Mesothelial cell of epicardium (in vitro differentiated cells): ENCODE measurements around the gene OSTN. TPM values are rescaled to one million over a fixed set of nuclear protein-coding genes. Genes with fewer than 3 reads are reported as not detected.

ENCODE experiments used
- DNase-seq, 2 experiments: peaks; one replicate each; pipeline ENCODE4 v3.0.0; 2021; ENCODE audit warnings: low spot score in 2 of 2; ENCODE audit not compliant: unreplicated experiment in 2 of 2
- H3K27ac Mint-ChIP-seq: 2 replicates; pipeline ENCODE4 v1.8.0; 2021; ENCODE audit warnings: mixed read lengths
- H3K27me3 Mint-ChIP-seq: 2 replicates; pipeline ENCODE4 v1.8.0; 2021; ENCODE audit warnings: low read depth, mixed read lengths
- H3K36me3 Mint-ChIP-seq: 2 replicates; pipeline ENCODE4 v1.8.0; 2021; ENCODE audit warnings: mixed read lengths
- H3K4me1 Mint-ChIP-seq: 2 replicates; pipeline ENCODE4 v1.8.0; 2021; ENCODE audit warnings: mixed read lengths
- H3K4me3 Mint-ChIP-seq: 2 replicates; pipeline ENCODE4 v1.8.0; 2021; ENCODE audit warnings: mild to moderate bottlenecking, moderate library complexity, mixed read lengths
- H3K9me3 Mint-ChIP-seq: 2 replicates; pipeline ENCODE4 v1.8.0; 2021; ENCODE audit warnings: mixed read lengths
- total RNA-seq: library from RNA; stranded (reverse); gene quantifications from 3 replicates; pipeline ENCODE4 v1.2.1, GENCODE V29; 2021
- TF ChIP-seq, protein P1 (sequence below): fragments of 200-600 bp; sonication (generic); IDR thresholded peaks from one replicate; pipeline ENCODE4 v1.5.0; 2021; ENCODE audit warnings: antibody characterized with exemption; ENCODE audit not compliant: unreplicated experiment

The OSTN gene, protein sequence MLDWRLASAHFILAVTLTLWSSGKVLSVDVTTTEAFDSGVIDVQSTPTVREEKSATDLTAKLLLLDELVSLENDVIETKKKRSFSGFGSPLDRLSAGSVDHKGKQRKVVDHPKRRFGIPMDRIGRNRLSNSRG
- total RNA-seq, result 0.75 to 1.0 TPM (median 0.97 TPM) in 3 replicates

- H3K27me3 Mint-ChIP-seq, result peaks cover 25% of the 10 kb centered on the region
- no peak within 1 kb of the TSS for H3K4me3 Mint-ChIP-seq
- peaks cover 2% of the 10 kb centered on the region for H3K4me1 Mint-ChIP-seq
- H3K27ac Mint-ChIP-seq, result no peak within 1 kb of the TSS
- TF ChIP-seq, protein P1, sequence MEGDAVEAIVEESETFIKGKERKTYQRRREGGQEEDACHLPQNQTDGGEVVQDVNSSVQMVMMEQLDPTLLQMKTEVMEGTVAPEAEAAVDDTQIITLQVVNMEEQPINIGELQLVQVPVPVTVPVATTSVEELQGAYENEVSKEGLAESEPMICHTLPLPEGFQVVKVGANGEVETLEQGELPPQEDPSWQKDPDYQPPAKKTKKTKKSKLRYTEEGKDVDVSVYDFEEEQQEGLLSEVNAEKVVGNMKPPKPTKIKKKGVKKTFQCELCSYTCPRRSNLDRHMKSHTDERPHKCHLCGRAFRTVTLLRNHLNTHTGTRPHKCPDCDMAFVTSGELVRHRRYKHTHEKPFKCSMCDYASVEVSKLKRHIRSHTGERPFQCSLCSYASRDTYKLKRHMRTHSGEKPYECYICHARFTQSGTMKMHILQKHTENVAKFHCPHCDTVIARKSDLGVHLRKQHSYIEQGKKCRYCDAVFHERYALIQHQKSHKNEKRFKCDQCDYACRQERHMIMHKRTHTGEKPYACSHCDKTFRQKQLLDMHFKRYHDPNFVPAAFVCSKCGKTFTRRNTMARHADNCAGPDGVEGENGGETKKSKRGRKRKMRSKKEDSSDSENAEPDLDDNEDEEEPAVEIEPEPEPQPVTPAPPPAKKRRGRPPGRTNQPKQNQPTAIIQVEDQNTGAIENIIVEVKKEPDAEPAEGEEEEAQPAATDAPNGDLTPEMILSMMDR, result no peak
- DNase-seq, result no peak
- no peaks in the 10 kb centered on the region for H3K9me3 Mint-ChIP-seq
- no peaks in the 10 kb centered on the region for H3K36me3 Mint-ChIP-seq
Observed at GRCh38 chr3:191198932-191199331, at the start of gene OSTN. Gene OSTN, plus strand, starts transcription at chr3:191199241. Its CDS starts 13,292 bp downstream, at chr3:191212533.

DNA sequence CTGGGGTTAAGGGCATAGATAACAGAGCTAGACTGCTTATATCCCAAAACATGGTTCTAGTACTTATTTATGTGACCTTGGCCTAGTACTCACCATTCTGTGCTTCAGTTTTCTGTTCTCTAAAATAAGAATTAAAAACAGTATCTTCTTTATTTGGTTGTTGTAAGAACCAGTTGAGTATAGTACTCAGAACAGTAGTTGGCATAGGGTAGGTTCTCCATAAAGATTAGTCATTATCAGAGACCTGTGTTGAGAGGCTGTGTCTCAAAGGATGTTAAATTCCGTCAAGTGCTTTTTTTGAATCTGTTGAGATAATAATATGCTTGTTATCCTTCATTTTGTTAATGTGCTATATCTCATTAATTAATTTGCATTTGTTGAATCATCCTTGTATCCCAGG is 47.4 kb upstream of the OSTN start:
- no peaks in the 10 kb centered on the region for H3K27me3 Mint-ChIP-seq
- no peak for DNase-seq
- H3K4me3 Mint-ChIP-seq, result no peak overlapping the region
- H3K36me3 Mint-ChIP-seq, result peaks cover 7% of the 10 kb centered on the region
- H3K9me3 Mint-ChIP-seq, result peaks cover 48% of the 10 kb centered on the region
- TF ChIP-seq, protein P1, result no peak
- H3K4me1 Mint-ChIP-seq, result peaks cover 2% of the 10 kb centered on the region
- no peak overlapping the region for H3K27ac Mint-ChIP-seq

GRCh38 chr3:191154827-191155226 is 44.2 kb upstream of the OSTN start:
- Mint-ChIP-seq H3K4me1 (no peaks in the 10 kb centered on the region), H3K27me3 (no peaks in the 10 kb centered on the region), H3K9me3 (peaks cover 33% of the 10 kb centered on the region), H3K36me3 (peaks cover 7% of the 10 kb centered on the region), H3K27ac (no peak overlapping the region), H3K4me3 (no peak overlapping the region)
- TF ChIP-seq, protein P1, result no peak
- no peak for DNase-seq

- no peaks in the 10 kb centered on the region for H3K27me3 Mint-ChIP-seq
- no peak overlapping the region for H3K4me3 Mint-ChIP-seq
- peaks cover 8% of the 10 kb centered on the region for H3K36me3 Mint-ChIP-seq
- TF ChIP-seq, protein P1, result no peak
- DNase-seq, result no peak
- H3K27ac Mint-ChIP-seq, result no peak overlapping the region
- H3K4me1 Mint-ChIP-seq, result no peaks in the 10 kb centered on the region
- peaks cover 44% of the 10 kb centered on the region for H3K9me3 Mint-ChIP-seq
Observed at GRCh38 chr3:191158247-191158646, 40.8 kb upstream of the OSTN start.

DNA sequence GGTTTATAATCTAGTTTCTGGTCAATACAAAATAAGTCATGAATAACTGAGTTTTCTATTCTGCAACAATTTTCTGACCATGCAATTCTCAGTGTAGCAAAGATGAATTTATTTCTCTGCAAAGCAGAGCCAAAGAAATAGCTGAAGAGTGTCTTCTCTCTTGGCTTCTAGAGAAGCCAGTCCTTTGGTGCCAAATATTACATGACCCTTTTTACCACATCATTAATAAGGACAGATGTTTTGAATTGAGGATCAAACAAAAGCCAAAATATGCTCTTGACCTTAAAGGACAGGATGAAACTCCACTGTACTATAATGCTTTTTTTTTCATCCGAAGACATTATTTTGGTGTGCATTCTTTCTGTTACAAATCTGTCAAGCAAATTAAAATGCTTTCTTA is 40.2 kb upstream of the OSTN start:
- Mint-ChIP-seq H3K9me3 (peaks cover 39% of the 10 kb centered on the region), H3K36me3 (peaks cover 8% of the 10 kb centered on the region), H3K4me3 (no peak overlapping the region), H3K27me3 (no peaks in the 10 kb centered on the region), H3K4me1 (no peaks in the 10 kb centered on the region), H3K27ac (no peak overlapping the region)
- TF ChIP-seq, protein P1, result no peak
- no peak for DNase-seq

DNA sequence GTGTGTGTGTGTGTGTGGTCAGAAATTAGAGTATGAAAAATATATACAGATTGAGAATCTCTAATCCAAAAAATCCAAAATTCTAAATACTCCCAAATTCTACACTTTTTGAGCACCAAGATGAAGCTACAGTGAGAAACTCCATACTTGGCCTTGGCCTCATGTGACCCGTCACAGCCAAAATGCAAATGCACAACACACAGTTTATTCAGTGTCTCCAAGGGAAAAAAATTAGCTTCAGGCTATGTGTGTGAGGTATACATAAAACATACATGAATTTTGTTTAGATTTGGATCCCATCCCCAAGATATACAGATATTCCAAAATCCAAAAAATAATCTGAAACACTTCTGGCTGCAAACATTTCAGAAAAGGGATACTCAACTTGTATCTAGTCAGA is 33.2 kb upstream of the OSTN start:
- H3K4me1 Mint-ChIP-seq, result no peaks in the 10 kb centered on the region
- H3K36me3 Mint-ChIP-seq, result peaks cover 2% of the 10 kb centered on the region
- no peak overlapping the region for H3K4me3 Mint-ChIP-seq
- TF ChIP-seq, protein P1, result no peak
- H3K27me3 Mint-ChIP-seq, result no peaks in the 10 kb centered on the region
- no peak for DNase-seq
- H3K27ac Mint-ChIP-seq, result no peak overlapping the region
- H3K9me3 Mint-ChIP-seq, result peaks cover 18% of the 10 kb centered on the region
